CD4-positive, alpha-beta T cell treated with Interleukin-1 beta for 1 hour (primary cell): ENCODE measurements around the gene ATP6V0E1.
A peak's percentile ranks its signal among the peaks of the same experiment; 100 is the strongest.
"Not testable (repeated sequence)": the region's sequence is repeated elsewhere in the genome, so short reads cannot be mapped to it uniquely, and the experiment has no call there.

ENCODE experiments used
- DNase-seq, 2 donors: peaks; one replicate each; pipeline ENCODE4 v3.0.0-alpha.2; 2020 to 2022

ATP6V0E1 gene

DNA sequence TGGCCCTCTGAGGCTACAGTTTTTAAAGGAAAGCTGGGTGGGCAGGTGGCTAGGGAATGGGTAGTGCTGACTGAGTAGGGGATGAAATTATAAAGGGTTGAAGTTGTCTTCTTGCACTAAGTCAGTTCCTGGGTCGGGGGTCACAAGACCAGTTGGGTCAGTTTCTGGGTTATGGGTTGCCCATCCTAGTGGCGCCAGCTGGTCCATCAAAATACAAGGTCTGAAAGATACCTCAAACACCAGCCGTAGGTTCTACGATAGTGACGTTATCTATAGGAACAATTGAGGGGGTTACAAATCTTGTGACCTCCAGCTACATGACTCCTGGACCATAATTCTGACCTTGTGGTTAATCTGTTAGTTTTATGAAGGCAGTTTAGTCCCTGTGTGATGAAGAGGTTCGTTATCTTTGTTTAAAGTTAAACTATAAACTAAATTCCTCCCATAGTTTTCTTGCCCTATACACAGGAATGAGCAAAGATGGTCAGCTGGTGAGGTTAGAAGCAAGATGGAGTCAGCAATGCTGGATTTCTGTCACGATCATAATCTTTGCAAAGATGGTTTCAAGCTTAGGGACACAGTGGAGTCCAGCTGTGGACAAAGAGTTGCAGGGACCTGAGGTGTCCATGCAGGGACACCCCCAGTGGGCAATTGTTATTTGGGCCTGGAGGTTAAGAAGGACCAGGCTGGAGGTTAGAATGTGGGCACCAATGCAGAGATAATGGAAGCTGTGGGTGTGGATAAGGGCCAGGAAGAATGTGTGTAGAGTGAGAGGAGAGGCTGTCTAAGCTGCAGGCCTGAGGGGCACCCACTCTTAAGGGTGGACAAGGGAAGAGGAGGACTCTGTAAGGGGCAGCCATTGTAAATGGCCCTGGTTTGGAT lies 58.6 kb downstream of the ATP6V0E1 start:
- DNase-seq, result no peak

DNA sequence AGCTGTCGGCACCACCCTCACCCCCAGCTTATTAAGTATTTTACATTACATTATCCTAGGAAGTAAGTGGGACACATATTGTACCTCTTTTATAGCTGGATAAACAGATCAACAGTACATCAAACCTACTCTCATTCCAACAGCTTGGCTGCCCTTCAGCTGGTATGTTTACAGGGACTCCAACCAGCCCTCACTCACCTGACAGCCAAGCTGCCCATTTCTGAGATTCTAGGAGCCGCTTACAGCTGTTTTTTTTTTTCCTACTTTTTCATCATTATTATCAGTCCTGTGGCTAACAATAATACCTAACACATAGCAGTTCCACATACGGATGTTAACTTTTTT lies 59.2 kb downstream of the ATP6V0E1 start:
- no peak for DNase-seq

DNA sequence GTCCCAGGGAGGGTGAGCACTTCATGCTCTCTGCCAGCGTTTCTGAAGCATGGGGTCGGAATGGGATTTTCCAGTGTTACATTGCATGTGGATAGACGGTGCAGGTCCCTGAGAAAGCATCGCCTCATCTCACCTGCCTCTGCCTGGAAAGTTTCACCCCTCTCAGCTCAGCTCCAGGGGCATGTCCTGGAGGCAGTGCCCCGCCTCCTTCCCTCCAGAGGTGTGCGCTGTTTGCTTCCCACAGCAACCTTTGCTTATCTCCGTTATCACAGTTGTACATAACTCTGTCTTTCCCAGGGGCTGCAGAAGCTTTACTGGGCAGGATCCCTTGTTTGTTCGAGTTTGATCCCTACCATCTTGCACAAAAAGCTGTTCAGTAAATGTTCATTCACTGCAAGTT lies 61.9 kb downstream of the ATP6V0E1 start:
- no peak for DNase-seq

DNA sequence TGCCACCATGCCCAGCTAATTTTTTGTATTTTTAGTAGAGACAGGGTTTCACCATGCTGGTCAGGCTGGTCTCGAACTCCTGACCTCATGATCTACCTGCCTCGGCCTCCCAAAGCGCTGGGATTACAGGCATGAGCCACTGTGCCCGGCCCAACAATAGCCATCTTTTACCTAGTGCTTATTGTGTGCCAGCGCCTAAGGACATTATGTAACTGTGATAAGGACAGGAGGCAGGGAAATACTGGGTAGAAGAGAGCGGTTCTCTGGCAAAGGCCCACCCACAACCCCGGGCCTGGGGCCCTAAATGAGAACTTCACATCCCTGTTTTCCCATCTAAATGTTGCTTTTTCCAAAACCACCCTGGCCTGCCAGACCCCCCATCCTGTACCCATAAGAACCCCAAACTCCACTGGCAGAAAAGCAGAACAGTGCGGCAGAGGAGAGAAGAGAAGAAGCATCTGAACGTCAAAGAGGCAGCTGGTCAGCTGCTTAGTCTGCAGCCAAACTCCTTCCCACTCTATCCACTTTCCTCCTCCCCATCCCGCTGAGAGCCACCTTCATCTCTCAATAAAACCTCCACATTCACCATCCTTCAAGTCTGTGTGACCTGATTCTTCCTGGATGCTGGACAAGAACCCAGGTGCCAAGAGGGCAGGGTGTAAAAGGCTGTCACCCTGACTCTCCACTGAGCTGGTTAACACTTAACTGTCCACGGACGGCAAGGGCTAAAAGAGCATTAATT lies 63.7 kb downstream of the ATP6V0E1 start:
- not testable (repeated sequence) for DNase-seq

DNA sequence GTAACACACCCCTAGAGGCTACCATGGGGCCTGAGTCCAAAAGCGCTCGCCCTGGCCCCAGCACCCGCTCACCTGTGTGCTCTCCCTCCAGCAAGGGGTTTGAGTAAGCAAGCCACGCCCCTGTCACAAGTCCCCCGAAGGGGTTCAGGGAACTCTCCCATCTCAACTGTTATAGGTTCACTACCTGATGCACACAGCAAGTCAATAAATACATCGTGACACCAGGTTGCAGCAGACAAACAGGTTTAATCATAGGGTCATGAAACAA lies 64.2 kb downstream of the ATP6V0E1 start:
- DNase-seq, result no peak

DNA sequence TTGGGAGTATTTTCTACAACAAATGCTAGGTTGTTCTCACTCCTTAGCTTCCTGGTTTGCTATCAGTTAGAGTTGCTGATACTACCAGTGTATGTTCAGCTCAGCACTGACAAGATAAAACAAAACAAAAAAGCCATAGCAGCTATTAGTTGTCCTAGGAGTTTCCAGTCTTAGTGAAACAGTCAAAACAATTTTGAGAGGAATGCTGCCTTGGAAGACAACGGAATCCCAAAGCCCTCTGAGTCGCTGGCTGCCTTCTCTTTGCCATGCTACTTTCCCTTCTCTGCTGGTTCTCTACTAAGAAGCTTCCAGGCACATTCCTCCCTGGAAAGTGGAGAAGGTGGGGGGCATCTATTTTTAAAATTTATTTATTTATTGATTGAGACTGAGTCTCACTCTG lies 67.2 kb downstream of the ATP6V0E1 start:
- no peak for DNase-seq

DNA sequence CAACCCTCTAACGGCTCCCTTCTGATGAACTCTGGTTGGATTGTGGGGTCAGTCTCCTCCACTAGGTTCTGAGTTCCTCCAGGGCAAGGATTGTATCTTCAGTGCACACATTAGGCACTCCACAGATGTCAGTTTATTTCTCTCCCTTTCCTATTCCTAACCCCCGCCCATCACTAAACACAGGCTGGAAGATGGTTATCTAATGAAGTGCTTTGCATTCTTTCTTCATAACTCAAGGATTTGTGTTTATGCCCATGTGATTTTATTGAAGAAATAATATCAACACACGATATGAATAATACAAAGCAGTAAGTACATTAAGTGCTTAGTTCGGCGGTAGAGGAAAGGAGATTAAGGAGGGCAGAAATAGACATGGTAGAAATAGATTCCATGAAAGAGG lies 68.2 kb downstream of the ATP6V0E1 start:
- DNase-seq, result no peak

DNA sequence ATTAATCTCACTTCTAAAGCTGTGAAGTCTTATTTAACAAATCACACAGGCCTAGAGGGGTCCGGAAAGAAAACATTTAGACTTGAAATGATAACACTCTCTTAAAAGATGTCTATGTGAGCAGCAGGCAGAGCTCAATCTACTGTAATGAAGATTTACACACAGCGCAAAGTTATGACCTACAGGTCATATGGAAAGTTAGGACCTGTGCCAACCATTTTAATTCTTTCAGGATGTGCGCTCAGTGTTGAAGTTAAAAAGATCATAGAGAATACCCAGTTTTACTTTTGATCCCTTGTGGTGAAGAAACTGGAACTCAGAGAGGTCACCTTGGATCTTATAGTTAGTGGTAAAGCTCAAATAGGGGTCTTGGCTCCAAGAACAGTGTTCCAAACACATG lies 69.5 kb downstream of the ATP6V0E1 start:
- no peak for DNase-seq

DNA sequence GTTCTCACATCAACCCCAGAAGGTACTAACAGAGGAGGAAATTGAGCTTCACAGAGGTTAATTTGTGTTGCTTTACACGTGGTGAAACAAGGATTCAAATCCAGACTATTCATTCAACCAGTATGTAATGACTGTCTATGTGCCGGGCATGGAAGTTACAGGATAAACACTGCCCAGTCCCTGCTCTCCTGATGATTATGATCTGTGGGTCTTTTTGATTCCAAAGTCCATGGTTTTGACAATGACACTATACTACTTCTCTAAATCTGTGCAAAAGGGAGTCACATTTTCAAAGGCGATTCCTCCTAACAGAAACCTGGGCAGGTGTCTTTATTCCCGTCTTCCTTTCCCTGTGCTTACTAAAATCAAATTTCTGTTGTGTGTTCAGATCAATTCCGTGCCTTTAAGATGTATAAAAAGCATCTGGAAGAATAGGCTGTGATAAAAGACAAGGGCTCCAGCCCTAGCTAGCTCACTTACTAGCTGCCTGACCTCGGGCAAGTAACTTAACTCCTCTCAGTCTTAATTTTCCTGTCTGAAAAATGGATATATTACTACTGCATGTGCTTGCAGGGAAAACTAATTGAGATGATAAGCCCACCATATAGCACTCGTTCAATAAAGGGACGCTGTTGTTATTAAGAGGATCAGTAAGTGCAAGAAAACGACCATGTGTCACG lies 71.6 kb downstream of the ATP6V0E1 start:
- no peak for DNase-seq

DNA sequence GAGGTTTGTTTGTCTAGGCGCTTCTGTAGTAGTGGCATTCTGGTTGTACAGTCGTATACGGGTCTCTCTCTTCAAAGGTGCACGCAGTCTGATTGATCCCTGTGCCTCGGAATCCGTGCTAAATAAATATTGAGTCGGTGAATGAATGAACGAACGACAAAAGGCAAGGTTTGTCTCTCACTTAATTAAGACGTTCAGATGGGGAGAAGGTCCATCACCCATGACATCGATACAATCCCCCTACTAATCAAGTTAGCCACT lies 72.1 kb downstream of the ATP6V0E1 start:
- DNase-seq, result peak in 1 of 2 donors; percentile 10

DNA sequence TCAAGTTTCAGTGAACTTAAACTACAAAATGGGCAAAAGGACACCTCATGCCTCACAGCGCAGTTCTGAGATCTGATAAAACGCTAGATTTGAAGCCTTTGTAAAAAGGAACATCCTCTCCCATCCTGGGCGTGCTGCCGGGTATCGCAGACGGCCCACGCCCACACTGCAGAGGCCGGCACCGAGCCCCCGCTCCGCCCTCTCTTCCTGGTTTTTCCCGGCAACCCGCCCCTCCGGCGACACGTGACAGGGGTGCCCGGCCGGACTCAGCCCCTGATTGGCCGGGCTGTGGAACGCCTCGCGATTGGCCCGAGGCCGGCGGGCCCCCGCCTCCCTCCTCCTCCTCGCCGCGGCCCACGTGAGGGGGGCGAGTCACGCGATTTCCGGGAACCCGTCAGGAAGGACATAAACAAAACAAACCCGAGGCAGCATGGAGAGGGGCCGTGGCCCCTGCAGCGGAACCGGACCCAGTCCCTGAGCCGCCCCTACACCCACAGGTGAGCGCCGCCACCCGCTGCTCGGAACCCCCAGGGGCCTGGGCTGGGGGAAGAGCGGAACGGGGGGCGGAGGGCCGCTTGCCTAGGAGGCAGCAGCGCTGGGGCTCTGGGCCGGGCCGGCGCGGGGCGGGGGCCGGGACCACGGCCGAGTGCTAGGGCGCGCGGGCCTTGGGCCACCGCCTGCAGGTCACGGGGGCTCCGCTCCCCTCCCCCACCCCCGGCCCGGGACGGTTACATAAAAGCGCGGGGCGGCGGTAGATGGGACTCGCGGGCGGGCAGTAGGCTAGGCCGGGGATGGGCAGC lies 72.6 kb downstream of the ATP6V0E1 start, which contains the start of gene CREBRF:
Gene CREBRF (plus strand): TSS at position 370 of the 800 bp plus-strand sequence. CDS start 24,424 bp downstream, outside the sequence.
- peak; percentile 97 for DNase-seq

DNA sequence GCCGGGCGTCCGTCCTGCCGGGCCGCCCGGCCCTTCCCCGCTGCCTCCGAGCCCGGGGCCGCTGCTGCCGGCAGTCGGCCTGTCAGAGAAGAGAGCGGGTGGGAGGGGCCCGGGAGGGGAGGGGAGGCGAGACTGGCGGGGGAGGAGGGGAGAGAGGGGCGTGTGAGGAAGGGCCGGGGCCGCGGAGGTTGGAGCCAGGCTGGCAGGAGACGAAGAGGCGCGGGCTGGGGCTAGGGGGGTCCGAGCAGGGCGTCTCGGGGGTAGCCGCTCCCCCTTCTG lies 73.2 kb downstream of the ATP6V0E1 start:
- no peak for DNase-seq

DNA sequence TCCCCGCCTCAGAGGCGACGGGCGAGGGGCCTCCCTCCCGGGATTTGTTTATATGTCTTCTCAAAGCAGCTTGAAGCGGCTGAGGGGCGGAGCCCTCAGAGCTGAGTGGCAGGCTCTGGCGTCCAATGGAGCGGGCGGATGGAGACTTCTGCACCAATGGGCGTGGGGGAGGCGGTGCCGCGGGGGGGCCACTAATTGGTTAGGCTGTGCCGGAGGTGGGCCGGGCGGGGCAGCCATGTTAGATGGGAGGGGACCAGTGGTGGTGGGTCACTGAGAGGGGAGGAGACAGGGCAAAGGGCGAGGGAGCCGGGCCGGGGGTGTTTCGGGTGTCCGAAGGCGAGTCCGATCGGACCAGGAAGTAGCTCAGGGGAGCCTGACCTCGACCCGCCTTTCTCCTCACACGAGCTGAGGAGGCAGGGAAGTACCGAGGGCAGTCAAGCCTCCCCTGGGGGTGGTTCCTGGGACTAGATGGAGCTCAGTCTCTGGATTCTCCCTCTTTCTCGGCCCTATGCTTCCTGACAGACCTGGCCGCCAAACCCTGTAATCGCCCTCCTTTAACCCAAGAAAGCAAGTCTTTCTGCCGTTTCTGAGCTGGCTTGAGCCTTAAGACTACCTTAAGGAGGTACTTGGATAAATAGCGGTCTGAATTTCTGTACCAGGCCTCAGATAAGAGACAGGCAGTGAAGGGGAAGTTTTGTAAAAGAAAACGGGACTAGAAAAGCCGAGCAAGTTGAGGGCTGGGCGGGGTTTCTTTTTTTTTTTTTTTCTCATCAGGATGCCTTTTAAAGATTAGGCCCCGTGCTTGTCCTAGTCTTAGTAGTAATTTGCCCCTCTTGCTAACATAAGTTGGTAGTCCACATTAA lies 73.7 kb downstream of the ATP6V0E1 start:
- DNase-seq, result peak; percentile 97 to 98

DNA sequence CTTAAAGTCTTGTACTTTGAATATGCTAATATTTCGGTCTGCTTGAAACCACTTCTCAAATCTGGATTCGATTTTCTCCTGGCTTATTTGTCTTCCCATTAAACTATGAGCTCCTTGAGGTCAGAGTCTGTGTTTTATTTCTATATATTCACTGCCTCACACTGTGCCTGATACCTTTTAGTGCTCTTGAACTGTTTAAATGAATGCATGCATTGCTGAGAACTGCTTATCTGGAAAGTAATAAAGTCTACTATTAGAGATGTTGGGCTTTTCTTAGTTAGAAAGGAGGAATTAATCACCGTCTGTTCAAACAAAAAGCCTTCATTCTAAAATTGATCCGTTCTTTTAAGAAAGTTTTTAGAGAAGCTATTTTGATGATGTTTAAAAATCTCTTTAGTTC lies 78.6 kb downstream of the ATP6V0E1 start:
- DNase-seq, result no peak

DNA sequence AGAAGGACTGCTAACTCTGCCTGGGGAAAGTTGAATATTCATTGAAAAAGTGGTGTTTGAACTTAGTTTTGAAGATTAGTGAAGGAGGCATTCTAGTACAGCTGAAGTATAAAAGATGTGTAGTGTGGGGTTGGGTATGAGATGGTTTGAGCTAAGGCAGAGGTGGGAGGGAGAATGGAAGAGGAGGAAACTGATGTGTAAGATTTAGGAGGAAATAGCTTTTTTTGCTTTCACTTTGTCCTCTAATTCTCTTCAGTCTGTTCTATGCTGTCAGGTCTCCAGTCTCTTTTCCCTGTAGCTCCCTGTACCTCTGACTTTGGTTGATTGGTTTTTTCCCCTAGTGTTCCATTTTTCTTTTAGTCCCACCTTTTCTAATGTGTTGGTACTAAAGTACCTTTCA lies 81.6 kb downstream of the ATP6V0E1 start:
- no peak for DNase-seq

DNA sequence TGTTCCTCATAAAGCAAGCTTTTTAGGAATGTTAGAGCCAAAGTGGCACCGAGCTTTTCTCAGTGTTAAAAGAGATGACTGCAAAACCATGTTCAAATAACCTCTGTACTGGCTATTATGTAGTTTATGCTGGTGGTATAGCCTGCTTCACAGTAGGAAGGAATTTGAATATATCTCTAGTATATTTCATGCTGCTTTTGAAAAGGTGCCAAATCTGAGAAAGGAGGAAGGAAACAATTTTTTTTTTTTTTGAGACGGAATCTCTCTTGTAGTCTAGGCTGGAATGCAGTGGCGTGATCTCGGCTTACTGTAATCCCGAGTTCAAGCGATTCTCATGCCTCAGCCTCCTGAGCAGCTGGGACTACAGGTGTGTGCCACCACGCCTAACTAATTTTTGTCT lies 86.1 kb downstream of the ATP6V0E1 start:
- no peak for DNase-seq

DNA sequence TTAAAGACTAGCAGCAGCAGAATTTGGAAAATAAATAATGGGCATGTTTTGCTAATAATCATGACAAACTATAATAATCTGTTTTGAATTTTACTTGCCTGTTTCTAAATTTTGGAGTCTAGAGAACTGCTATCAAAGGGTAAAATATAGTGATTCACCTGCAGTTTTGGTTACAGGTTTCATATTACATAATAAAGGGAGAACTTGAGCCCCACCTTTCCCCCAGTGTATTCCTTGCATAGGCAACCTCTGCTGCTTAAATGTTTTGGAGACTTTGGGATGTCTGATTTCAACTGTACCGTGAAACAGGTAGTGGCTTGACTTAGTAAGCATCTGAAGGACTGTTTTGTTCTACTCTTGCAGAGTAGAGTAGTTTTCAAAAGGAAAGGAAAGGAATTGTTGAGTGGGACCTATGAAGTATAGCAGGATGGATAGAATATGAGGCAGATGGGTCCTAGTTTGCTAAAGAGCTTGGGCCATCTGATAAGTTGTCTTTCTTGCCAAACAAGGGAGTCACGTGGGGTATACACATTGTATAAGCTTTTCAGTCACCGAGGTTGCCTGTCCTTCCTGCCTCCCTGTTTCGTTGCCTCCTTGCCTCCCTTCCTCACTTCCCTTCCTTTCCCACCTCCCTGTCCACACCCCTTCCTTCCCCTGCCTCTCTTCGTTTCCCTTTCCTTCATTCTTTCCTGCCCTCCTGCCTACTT lies 91.7 kb downstream of the ATP6V0E1 start:
- no peak for DNase-seq

DNA sequence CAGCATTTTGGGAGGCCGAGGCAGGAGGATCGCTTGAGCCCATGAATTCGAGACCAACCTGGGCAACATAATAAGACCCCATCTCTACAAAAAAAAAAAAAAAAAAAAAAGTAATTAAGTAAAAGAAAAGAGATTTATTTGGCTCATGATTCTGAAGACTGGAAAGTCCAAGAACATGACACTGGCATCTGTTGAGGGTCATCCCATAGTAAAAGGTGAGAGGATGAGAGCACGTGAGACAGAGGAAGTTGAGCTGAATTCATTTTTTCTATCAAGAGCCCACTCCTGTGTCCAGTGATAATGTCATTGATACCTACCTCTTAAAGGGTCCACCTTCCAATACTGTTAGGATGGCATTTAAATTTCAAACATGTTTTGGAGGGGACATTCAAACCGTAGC lies 92.4 kb downstream of the ATP6V0E1 start:
- DNase-seq, result no peak

DNA sequence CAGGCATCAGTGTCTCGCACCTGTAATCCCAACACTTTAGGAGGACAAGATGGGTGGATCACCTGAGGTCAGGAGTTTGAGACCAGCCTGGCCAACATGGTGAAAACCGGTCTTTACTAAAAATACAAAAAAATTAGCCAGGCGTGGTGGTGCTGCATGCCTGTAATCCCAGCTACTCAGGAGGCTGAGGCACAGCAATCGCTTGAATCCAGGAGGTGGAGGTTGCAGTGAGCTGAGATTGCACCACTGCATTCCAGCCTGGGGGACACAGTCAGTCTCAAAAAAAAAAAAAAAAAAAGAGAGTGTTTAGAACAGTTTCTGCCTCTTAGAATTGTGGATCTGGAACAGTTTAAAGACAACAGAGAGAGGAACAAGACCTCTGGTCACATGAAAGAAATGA lies 92.9 kb downstream of the ATP6V0E1 start:
- not testable (repeated sequence) for DNase-seq

DNA sequence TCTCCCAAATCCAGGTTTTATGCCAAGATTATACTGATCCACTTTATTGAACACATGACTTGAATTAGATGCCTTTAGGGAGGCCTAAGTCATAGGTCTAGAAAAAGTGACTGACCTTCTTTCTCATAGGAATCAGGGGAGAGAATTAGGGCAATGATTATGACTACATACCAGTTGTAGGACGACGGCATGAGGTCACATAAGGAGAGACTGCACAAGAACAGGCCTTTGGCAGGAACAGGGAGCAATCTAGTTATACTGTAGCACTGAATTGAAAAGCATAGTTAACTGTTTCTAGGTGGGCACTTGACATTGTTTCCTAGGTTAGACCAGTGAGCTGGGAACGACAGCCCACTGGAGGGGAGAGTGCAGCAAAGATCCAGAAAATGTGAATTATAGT lies 95.3 kb downstream of the ATP6V0E1 start:
- no peak for DNase-seq
